ENCODE results near the gene MAP7D2. TPM values are rescaled to one million over a fixed set of nuclear protein-coding genes. Genes with fewer than 3 reads are reported as not detected.

The MAP7D2 gene
- total RNA-seq, 1 experiment from 2014 or later, result 7.6 TPM

- no peak for ATAC-seq
- CTCF ChIA-PET, result no interaction called here
- in situ Hi-C loops (cut with HindIII; ENCODE audit: low pct_unique_long_range_greater_than_20kb, low sequenced_read_pairs), result no loop called here
- H3K27me3 ChIP-seq (ENCODE audit: control insufficient read depth, insufficient read depth, low read length), result no peaks in the 10 kb centered on the region
- POLR2A ChIA-PET, result no interaction called here
- H3K36me3 ChIP-seq (ENCODE audit: control insufficient read depth, insufficient read depth, low read length), result peaks cover 15% of the 10 kb centered on the region
- no peak for DNase-seq (ENCODE audit: low read depth, low spot score)
- no peak overlapping the region for H3K4me3 ChIP-seq (ENCODE audit: low read depth in 2 of 2, low read length in 2 of 2)
- no peaks in the 10 kb centered on the region for H3K9me3 ChIP-seq (ENCODE audit: control insufficient read depth, insufficient read depth, low read depth, low read length)
- intact Hi-C loops (cut with micrococcal nuclease; ENCODE audit: unreplicated experiment), result no loop called here
- BruUV-seq (replicated peaks), result no TSS peak
- H3K4me1 ChIP-seq (ENCODE audit: control insufficient read depth, insufficient read depth, low read length), result no peaks in the 10 kb centered on the region
- TF ChIP-seq, protein P1, sequence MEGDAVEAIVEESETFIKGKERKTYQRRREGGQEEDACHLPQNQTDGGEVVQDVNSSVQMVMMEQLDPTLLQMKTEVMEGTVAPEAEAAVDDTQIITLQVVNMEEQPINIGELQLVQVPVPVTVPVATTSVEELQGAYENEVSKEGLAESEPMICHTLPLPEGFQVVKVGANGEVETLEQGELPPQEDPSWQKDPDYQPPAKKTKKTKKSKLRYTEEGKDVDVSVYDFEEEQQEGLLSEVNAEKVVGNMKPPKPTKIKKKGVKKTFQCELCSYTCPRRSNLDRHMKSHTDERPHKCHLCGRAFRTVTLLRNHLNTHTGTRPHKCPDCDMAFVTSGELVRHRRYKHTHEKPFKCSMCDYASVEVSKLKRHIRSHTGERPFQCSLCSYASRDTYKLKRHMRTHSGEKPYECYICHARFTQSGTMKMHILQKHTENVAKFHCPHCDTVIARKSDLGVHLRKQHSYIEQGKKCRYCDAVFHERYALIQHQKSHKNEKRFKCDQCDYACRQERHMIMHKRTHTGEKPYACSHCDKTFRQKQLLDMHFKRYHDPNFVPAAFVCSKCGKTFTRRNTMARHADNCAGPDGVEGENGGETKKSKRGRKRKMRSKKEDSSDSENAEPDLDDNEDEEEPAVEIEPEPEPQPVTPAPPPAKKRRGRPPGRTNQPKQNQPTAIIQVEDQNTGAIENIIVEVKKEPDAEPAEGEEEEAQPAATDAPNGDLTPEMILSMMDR (IDR thresholded peaks at IDR 0.05), result no peak
- TF ChIP-seq TCF7L2 (IDR thresholded peaks at IDR 0.05; ENCODE audit: low read depth, low read length), result no peak
- no peak for TF ChIP-seq SIN3A (IDR thresholded peaks at IDR 0.05; ENCODE audit: borderline replicate concordance, insufficient read depth, low read depth, low read length)
- no peak for TF ChIP-seq POLR2AphosphoS5 (IDR thresholded peaks at IDR 0.05; ENCODE audit: low read depth, low read length)
- TF ChIP-seq, protein P2, sequence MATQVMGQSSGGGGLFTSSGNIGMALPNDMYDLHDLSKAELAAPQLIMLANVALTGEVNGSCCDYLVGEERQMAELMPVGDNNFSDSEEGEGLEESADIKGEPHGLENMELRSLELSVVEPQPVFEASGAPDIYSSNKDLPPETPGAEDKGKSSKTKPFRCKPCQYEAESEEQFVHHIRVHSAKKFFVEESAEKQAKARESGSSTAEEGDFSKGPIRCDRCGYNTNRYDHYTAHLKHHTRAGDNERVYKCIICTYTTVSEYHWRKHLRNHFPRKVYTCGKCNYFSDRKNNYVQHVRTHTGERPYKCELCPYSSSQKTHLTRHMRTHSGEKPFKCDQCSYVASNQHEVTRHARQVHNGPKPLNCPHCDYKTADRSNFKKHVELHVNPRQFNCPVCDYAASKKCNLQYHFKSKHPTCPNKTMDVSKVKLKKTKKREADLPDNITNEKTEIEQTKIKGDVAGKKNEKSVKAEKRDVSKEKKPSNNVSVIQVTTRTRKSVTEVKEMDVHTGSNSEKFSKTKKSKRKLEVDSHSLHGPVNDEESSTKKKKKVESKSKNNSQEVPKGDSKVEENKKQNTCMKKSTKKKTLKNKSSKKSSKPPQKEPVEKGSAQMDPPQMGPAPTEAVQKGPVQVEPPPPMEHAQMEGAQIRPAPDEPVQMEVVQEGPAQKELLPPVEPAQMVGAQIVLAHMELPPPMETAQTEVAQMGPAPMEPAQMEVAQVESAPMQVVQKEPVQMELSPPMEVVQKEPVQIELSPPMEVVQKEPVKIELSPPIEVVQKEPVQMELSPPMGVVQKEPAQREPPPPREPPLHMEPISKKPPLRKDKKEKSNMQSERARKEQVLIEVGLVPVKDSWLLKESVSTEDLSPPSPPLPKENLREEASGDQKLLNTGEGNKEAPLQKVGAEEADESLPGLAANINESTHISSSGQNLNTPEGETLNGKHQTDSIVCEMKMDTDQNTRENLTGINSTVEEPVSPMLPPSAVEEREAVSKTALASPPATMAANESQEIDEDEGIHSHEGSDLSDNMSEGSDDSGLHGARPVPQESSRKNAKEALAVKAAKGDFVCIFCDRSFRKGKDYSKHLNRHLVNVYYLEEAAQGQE (IDR thresholded peaks at IDR 0.05; ENCODE audit: insufficient read depth in 1 of 2, low read depth in 2 of 2, low read length in 1 of 2), result no peak
- no peak overlapping the region for H3K27ac ChIP-seq (ENCODE audit: low read length)
These were observed 13.7 kb upstream of the MAP7D2 start for GRCh38 chrX:20130357-20130756.

DNA sequence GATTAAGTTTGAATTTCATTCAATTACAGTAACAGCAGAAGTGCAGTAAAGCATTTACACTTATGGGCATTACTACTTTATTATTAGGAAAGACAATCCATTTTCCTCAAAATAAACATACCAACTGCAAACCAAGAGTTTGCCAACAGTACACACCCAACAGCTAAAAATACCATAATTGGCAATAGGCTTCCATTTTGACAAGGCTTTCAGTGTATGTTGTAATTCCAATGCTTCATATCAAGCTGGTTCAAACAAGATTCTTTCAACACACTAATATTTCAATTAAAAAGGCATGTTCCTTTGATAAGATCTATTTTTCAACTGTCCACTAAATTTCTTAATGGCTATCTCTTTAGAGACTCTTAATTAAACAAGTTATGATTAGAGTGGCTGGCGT, 12.8 kb upstream of the MAP7D2 start:
- no peaks in the 10 kb centered on the region for H3K27me3 ChIP-seq (ENCODE audit: control insufficient read depth, insufficient read depth, low read length)
- ATAC-seq (no peak), DNase-seq (ENCODE audit: low read depth, low spot score) (no peak)
- no peaks in the 10 kb centered on the region for H3K9me3 ChIP-seq (ENCODE audit: control insufficient read depth, insufficient read depth, low read depth, low read length)
- H3K36me3 ChIP-seq (ENCODE audit: control insufficient read depth, insufficient read depth, low read length), result peaks cover 15% of the 10 kb centered on the region
- BruUV-seq (replicated peaks), result no TSS peak
- intact Hi-C loops (cut with micrococcal nuclease; ENCODE audit: unreplicated experiment), result no loop called here
- H3K4me1 ChIP-seq (ENCODE audit: control insufficient read depth, insufficient read depth, low read length), result no peaks in the 10 kb centered on the region
- POLR2A ChIA-PET, result no interaction called here
- no peak overlapping the region for H3K4me3 ChIP-seq (ENCODE audit: low read depth in 2 of 2, low read length in 2 of 2)
- in situ Hi-C loops (cut with HindIII; ENCODE audit: low pct_unique_long_range_greater_than_20kb, low sequenced_read_pairs), result no loop called here
- CTCF ChIA-PET, result no interaction called here
- no peak for TF ChIP-seq TCF7L2 (IDR thresholded peaks at IDR 0.05; ENCODE audit: low read depth, low read length)
- TF ChIP-seq SIN3A (IDR thresholded peaks at IDR 0.05; ENCODE audit: borderline replicate concordance, insufficient read depth, low read depth, low read length), result no peak
- TF ChIP-seq, protein P1 (IDR thresholded peaks at IDR 0.05), result no peak
- TF ChIP-seq, protein P2 (IDR thresholded peaks at IDR 0.05; ENCODE audit: insufficient read depth in 1 of 2, low read depth in 2 of 2, low read length in 1 of 2), result no peak
- no peak for TF ChIP-seq POLR2AphosphoS5 (IDR thresholded peaks at IDR 0.05; ENCODE audit: low read depth, low read length)
- H3K27ac ChIP-seq (ENCODE audit: low read length), result no peak overlapping the region

Measured in Panc1 (cell line).